HepG2 (cell line): ENCODE measurements around the gene APCDD1L. TPM values are rescaled to one million over a fixed set of nuclear protein-coding genes. Genes with fewer than 3 reads are reported as not detected.

Experiments
- ATAC-seq: fragments of 200-7000 bp; cut with Tn5 transposase; 3 replicates; pipeline ENCODE4 v1.9.1; 2020; ENCODE audit warnings: mild to moderate bottlenecking, moderate library complexity
- BruUV-seq: library from RNA; stranded (reverse); fragments of 400-500 nt; replicated peaks from 2 replicates; lab custom pipeline; 2021; lab: Mats Ljungman, UMichigan
- CTCF ChIA-PET: fragments of 300-600 bp; formaldehyde crosslinking; extraction: SDS; loops from one replicate; lab custom pipeline; 2021; ENCODE audit warnings: low total read pairs, inconsistent platforms, low intra/inter-chr PET ratio; lab: Yijun Ruan, JAX
- POLR2A ChIA-PET: fragments of 350-600 bp; sonication (Branson Sonifier 250); formaldehyde crosslinking; loops from one replicate; lab custom pipeline; 2020; ENCODE audit warnings: antibody characterized with exemption, inconsistent platforms; lab: Yijun Ruan, JAX
- DNase-seq: peaks from one replicate; pipeline ENCODE4 v3.0.0-alpha.2; 2015; ENCODE audit warnings: low spot score
- FAIRE-seq: peaks from 3 replicates; lab custom pipeline; 2011; peaks lifted over from hg19 to GRCh38; lab: Jason Lieb, UNC
- H2AFZ ChIP-seq: one replicate; pipeline ENCODE4 v1.6.1; 2011; ENCODE audit warnings: low read length, inconsistent platforms
- H3K27ac ChIP-seq: fragments of 300-600 bp; 3 replicates; pipeline ENCODE4 v1.8.0; 2011; ENCODE audit warnings: mixed run types, mild to moderate bottlenecking, mixed read lengths, low read length, inconsistent platforms; ENCODE audit not compliant: insufficient read depth; ENCODE audit errors: extremely low read length
- H3K27me3 ChIP-seq, 2 experiments: fragments of 200-600 bp in 1 of 2; 2 replicates in 1 of 2; 3 replicates in 1 of 2; pipeline versions ENCODE4 v1.6.0 to v1.8.0; 2011; ENCODE audit warnings: low read length in 2 of 2, mild to moderate bottlenecking in 2 of 2, moderate library complexity in 2 of 2, inconsistent platforms in 1 of 2; ENCODE audit not compliant: insufficient read depth in 2 of 2, control insufficient read depth in 1 of 2
- H3K36me3 ChIP-seq, 2 experiments: fragments of 200-600 bp in 1 of 2; replicated peaks in 1 of 2; 2 replicates in 1 of 2; 3 replicates in 1 of 2; pipeline versions ENCODE4 v1.5.1 to v1.8.0; 2011; ENCODE audit warnings: low read length in 2 of 2, inconsistent platforms in 1 of 2; ENCODE audit not compliant: insufficient read depth in 2 of 2, control insufficient read depth in 1 of 2
- H3K4me1 ChIP-seq: 2 replicates; pipeline ENCODE4 v1.5.1; 2012; ENCODE audit warnings: low read length, inconsistent platforms; ENCODE audit not compliant: insufficient read depth
- H3K4me2 ChIP-seq: 2 replicates; pipeline ENCODE4 v1.6.0; 2011; ENCODE audit warnings: low read depth, low read length, inconsistent platforms
- H3K4me3 ChIP-seq, 3 experiments: fragments of 200-600 bp in 1 of 3; sonication (generic), shearing (Covaris generic) in 1 of 3; replicated peaks in 1 of 3; 2 replicates each; pipeline ENCODE4 v1.5.1; 2011 to 2016; ENCODE audit warnings: low read length in 3 of 3, inconsistent platforms in 2 of 3, low read depth in 2 of 3, mild to moderate bottlenecking in 2 of 3, control low read depth in 1 of 3, mixed read lengths in 1 of 3; ENCODE audit not compliant: insufficient read depth in 1 of 3
- H3K79me2 ChIP-seq: one replicate; pipeline ENCODE4 v1.6.1; 2011; ENCODE audit warnings: low read length, inconsistent platforms; ENCODE audit not compliant: insufficient read depth
- H3K9ac ChIP-seq: 2 replicates; pipeline ENCODE4 v1.6.0; 2011; ENCODE audit warnings: mild to moderate bottlenecking, low read depth, low read length, inconsistent platforms; ENCODE audit not compliant: insufficient read depth
- H3K9me3 ChIP-seq: 2 replicates; pipeline ENCODE4 v1.5.1; 2012; ENCODE audit warnings: mild to moderate bottlenecking, low read length
- H4K20me1 ChIP-seq: 2 replicates; pipeline ENCODE4 v1.6.0; 2011; ENCODE audit warnings: inconsistent platforms, mild to moderate bottlenecking, low read length, moderate library complexity; ENCODE audit not compliant: insufficient read depth
- AGO2 ChIP-seq: fragments of 200-400 bp; formaldehyde crosslinking; optimal IDR thresholded peaks from 2 replicates; pipeline ENCODE3; 2017; ENCODE audit warnings: mild to moderate bottlenecking, low read depth, low read length, moderate library complexity
- DMAP1 ChIP-seq: IDR thresholded peaks from 2 replicates; pipeline ENCODE4 v1.6.1; 2016
- HNRNPL ChIP-seq: fragments of 200-400 bp; formaldehyde crosslinking; IDR thresholded peaks from 2 replicates; pipeline ENCODE4 v1.6.1; 2017; ENCODE audit warnings: mild to moderate bottlenecking, low read depth, low read length
- NFE2L2 ChIP-seq: fragments of 150-350 bp; IDR thresholded peaks from 2 replicates; pipeline ENCODE4 v1.6.1; 2014; ENCODE audit warnings: low read length
- TBX3 ChIP-seq: fragments of 450-650 bp; IDR thresholded peaks from 2 replicates; pipeline ENCODE4 v1.6.1; 2017; ENCODE audit warnings: antibody characterized with exemption, mild to moderate bottlenecking, inconsistent platforms, borderline replicate concordance
- ZNF530 ChIP-seq: sonication (generic); formaldehyde crosslinking; IDR thresholded peaks from 2 replicates; pipeline ENCODE4 v1.5.0; 2020; ENCODE audit warnings: low read depth, mild to moderate bottlenecking, missing genetic modification reagents
- ZNF546 ChIP-seq: sonication (generic); formaldehyde crosslinking; conservative IDR thresholded peaks from 2 replicates; pipeline ENCODE4 v1.8.1; 2023; ENCODE audit warnings: mild to moderate bottlenecking, missing genetic modification reagents
- ZNF788 ChIP-seq: sonication (generic); formaldehyde crosslinking; IDR thresholded peaks from 2 replicates; pipeline ENCODE4 v1.5.0; 2020; ENCODE audit warnings: mild to moderate bottlenecking, missing genetic modification reagents, borderline replicate concordance
- ZNF816 ChIP-seq: sonication (generic); formaldehyde crosslinking; IDR thresholded peaks from 2 replicates; pipeline ENCODE4 v1.8.0; 2022; ENCODE audit warnings: missing genetic modification reagents, mild to moderate bottlenecking, borderline replicate concordance
- ZSCAN29 ChIP-seq: sonication (generic); formaldehyde crosslinking; conservative IDR thresholded peaks from 2 replicates; pipeline ENCODE4 v1.4.0; 2020; ENCODE audit warnings: mild to moderate bottlenecking, missing genetic modification reagents
- WGBS: methylation state at CpG from one replicate; pipeline ENCODE4 v1.1.6; 2017; ENCODE audit warnings: low lambda C conversion rate; 5-methylcytosine and 5-hydroxymethylcytosine counted together
- in situ Hi-C: cut with HindIII; loops from 2 replicates; pipeline ENCODE4 v1.10.0; 2017; ENCODE audit warnings: low pct_unique_long_range_greater_than_20kb; ENCODE audit not compliant: extremely low pct_ligation_motif_present
- intact Hi-C: fragments of 100-400 bp; cut with micrococcal nuclease; formaldehyde crosslinking; loops from one replicate; pipeline ENCODE4 v1.10.0; 2022; ENCODE audit not compliant: unreplicated experiment
- polyA plus RNA-seq, 8 experiments: library from polyadenylated mRNA; depleted of rRNA in 3 of 8; stranded (reverse) in 7 of 8; unstranded in 1 of 8; fragments of >200 nt; fragmentation: Illumina TruSeq in 4 of 8; extraction: Trizol in 4 of 8; gene quantifications; 2 replicates each; pipeline versions ENCODE4 v1.2.1 to v1.2.3, GENCODE V29; 2011 to 2016; ENCODE audit warnings: low read depth in 4 of 8, missing spikeins in 1 of 8, mixed read lengths in 1 of 8; ENCODE audit not compliant: insufficient read depth in 1 of 8
- total RNA-seq, 5 experiments: library from RNA; depleted of rRNA; stranded (reverse); fragments of >200 nt; fragmentation: Illumina TruSeq; extraction: Trizol; gene quantifications; 2 replicates each; pipeline ENCODE4 v1.2.3, GENCODE V29; 2016; ENCODE audit warnings: low read depth in 1 of 5
- TF ChIP-seq, protein P1 (sequence below): sonication (generic); formaldehyde crosslinking; IDR thresholded peaks from 2 replicates; pipeline ENCODE4 v1.4.0; 2020; ENCODE audit warnings: mild to moderate bottlenecking, missing genetic modification reagents
- TF ChIP-seq, protein P2 (sequence below): sonication (generic); formaldehyde crosslinking; IDR thresholded peaks from 2 replicates; pipeline ENCODE4 v1.8.0; 2022; ENCODE audit warnings: mild to moderate bottlenecking, missing genetic modification reagents, moderate library complexity
- TF ChIP-seq, protein P3 (sequence below): sonication (generic); formaldehyde crosslinking; IDR thresholded peaks from 2 replicates; pipeline ENCODE4 v1.8.0; 2023; ENCODE audit warnings: mild to moderate bottlenecking, missing genetic modification reagents

APCDD1L gene
- total and polyA plus RNA-seq, 2 of the 13 experiments (the other 11 are each of a cell fraction or from before 2014, with no cell fraction given): not detected

DNA sequence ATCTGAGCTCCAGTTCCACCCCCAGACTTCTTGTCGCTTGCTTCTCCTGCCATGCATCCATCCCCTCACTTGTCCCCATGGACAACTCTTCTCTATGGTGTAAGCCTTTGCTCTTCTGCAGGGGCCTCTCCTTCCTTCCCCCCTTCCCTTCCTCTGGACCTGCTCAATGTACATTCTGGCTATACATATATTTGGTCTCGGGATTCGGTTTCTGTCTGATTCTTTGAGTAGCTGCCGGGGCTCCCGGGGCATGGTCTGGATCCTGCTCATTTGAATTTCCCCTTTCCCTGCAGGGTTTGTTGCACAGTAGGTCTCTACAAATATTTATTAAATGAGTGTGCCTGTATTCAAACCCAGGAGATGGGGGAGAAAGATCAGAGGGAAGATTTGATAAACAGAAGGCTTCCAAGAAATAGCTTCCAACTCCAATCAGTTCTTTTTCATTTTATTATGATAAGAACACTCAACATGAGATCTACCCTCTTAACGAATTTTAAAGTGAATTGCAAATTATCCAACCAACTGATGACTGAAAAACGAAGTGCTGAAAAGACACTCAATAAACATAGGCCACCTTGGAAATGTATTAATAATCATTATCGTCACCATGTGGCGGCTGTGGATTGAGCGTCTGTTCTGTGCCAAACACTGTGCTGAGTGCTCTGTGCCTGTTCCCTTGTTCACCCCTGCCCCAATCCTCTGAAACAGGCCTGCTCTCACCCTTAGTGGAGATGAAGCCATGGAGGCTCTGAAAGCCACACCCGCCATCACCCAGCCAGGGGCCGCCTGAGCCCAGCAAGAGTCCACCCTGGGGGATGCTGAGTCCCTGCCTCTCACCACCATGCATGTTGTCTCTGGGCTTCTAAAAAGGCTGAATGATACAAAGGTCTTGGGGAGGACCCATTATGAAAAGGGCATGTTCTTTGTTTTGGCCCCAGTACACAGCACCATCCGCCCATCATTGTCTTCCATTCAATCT is 34.3 kb upstream of the APCDD1L start:
- ATAC-seq: no peak
- no peaks in the 10 kb centered on the region; the same call in 1 of the 2 replicates for H3K9me3 ChIP-seq
- BruUV-seq: no TSS peak
- H3K27ac ChIP-seq: no peak overlapping the region
- no peak for FAIRE-seq
- no peak overlapping the region for H3K4me3 ChIP-seq
- no peak overlapping the region for H2AFZ ChIP-seq
- POLR2A ChIA-PET: no interaction called here
- H3K4me2 ChIP-seq: no peak overlapping the region
- TF ChIP-seq, protein P1, sequence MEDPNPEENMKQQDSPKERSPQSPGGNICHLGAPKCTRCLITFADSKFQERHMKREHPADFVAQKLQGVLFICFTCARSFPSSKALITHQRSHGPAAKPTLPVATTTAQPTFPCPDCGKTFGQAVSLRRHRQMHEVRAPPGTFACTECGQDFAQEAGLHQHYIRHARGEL (CRISPR knock-in tag): no peak
- TF ChIP-seq DMAP1 (CRISPR knock-in tag) (no peak), TBX3 (no peak), HNRNPL (no peak), ZNF816 (CRISPR knock-in tag) (no peak), ZNF546 (CRISPR knock-in tag) (no peak), ZNF788 (CRISPR knock-in tag) (no peak), AGO2 (no peak), ZNF530 (CRISPR knock-in tag) (no peak), ZSCAN29 (CRISPR knock-in tag) (no peak), NFE2L2 (no peak)
- TF ChIP-seq, protein P2, sequence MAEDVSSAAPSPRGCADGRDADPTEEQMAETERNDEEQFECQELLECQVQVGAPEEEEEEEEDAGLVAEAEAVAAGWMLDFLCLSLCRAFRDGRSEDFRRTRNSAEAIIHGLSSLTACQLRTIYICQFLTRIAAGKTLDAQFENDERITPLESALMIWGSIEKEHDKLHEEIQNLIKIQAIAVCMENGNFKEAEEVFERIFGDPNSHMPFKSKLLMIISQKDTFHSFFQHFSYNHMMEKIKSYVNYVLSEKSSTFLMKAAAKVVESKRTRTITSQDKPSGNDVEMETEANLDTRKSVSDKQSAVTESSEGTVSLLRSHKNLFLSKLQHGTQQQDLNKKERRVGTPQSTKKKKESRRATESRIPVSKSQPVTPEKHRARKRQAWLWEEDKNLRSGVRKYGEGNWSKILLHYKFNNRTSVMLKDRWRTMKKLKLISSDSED (CRISPR knock-in tag): no peak
- TF ChIP-seq, protein P3, sequence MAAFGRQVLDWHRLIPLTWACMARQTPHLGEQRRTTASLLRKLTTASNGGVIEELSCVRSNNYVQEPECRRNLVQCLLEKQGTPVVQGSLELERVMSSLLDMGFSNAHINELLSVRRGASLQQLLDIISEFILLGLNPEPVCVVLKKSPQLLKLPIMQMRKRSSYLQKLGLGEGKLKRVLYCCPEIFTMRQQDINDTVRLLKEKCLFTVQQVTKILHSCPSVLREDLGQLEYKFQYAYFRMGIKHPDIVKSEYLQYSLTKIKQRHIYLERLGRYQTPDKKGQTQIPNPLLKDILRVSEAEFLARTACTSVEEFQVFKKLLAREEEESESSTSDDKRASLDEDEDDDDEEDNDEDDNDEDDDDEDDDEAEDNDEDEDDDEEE (CRISPR knock-in tag): no peak
- CTCF ChIA-PET: no interaction called here
- WGBS: 43% methylated on average over 13 of the region's 13 CpGs
- H3K4me1 ChIP-seq: no peaks in the 10 kb centered on the region
- H3K27me3 ChIP-seq: peaks cover 5 to 71% of the 10 kb centered on the region in 2 experiments; a peak in 4 of 5 replicates
- H3K79me2 ChIP-seq: no peaks in the 10 kb centered on the region
- no peaks in the 10 kb centered on the region for H4K20me1 ChIP-seq
- no peak for DNase-seq
- no peaks in the 10 kb centered on the region for H3K36me3 ChIP-seq
- in situ Hi-C loops (no loop called here), intact Hi-C loops (no loop called here)
- H3K9ac ChIP-seq: no peak overlapping the region
